B cell (primary cell): ENCODE measurements around the gene PATZ1.

Source experiments
- EZH2 ChIP-seq: IDR thresholded peaks from 2 replicates; pipeline ENCODE4 v1.6.1; 2012; ENCODE audit warnings: borderline replicate concordance, low read depth, mild to moderate bottlenecking, moderate library complexity, low read length; ENCODE audit not compliant: insufficient read depth, poor library complexity, severe bottlenecking
- TF ChIP-seq, protein P1 (sequence below): fragments of 200-600 bp; IDR thresholded peaks from one replicate; pipeline ENCODE4 v1.8.0; 2022; ENCODE audit warnings: antibody characterized with exemption, mild to moderate bottlenecking

DNA sequence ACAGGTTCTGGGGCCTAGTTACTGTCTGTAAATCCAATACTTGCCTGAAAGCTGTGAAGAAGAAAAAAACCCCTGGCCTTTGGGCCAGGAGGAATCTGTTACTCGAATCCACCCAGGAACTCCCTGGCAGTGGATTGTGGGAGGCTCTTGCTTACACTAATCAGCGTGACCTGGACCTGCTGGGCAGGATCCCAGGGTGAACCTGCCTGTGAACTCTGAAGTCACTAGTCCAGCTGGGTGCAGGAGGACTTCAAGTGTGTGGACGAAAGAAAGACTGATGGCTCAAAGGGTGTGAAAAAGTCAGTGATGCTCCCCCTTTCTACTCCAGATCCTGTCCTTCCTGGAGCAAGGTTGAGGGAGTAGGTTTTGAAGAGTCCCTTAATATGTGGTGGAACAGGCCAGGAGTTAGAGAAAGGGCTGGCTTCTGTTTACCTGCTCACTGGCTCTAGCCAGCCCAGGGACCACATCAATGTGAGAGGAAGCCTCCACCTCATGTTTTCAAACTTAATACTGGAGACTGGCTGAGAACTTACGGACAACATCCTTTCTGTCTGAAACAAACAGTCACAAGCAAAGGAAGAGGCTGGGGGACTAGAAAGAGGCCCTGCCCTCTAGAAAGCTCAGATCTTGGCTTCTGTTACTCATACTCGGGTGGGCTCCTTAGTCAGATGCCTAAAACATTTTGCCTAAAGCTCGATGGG is 67.4 kb downstream of the PATZ1 start:
- no peak for TF ChIP-seq EZH2
- TF ChIP-seq, protein P1, sequence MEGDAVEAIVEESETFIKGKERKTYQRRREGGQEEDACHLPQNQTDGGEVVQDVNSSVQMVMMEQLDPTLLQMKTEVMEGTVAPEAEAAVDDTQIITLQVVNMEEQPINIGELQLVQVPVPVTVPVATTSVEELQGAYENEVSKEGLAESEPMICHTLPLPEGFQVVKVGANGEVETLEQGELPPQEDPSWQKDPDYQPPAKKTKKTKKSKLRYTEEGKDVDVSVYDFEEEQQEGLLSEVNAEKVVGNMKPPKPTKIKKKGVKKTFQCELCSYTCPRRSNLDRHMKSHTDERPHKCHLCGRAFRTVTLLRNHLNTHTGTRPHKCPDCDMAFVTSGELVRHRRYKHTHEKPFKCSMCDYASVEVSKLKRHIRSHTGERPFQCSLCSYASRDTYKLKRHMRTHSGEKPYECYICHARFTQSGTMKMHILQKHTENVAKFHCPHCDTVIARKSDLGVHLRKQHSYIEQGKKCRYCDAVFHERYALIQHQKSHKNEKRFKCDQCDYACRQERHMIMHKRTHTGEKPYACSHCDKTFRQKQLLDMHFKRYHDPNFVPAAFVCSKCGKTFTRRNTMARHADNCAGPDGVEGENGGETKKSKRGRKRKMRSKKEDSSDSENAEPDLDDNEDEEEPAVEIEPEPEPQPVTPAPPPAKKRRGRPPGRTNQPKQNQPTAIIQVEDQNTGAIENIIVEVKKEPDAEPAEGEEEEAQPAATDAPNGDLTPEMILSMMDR = no peak
